ENCODE measurements around the gene MSL3B.

Gene MSL3B

DNA sequence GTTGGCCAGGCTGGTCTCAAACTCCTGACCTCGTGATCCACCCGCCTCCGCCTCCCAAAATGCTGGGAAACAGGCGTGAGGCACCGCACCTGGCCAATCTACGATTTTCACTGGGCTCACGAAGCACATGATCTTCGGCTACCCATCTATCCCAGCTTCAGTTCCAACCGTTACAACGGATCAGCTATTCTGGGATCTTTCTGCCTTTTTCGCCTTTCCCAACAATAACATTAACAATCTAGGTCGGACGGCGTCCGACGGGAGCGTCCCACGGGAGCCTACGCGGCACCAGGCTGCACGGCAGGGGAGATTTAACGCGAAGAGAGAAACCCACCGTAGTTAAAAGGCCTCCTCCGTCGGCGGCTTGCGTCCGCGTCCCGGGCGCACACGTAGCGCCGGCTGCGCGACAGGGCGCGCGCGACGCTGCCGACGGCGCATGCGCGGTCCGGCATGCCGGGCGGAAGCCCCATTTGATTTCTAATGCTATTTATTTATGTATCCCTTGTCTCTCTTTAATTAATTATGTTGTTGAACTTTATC is at the start of gene MSL3B:
TSS of gene MSL3B (minus strand) at position 394 of the 540 bp plus-strand sequence.
- ATAC-seq, result no peak
- TF ChIP-seq, protein P1, sequence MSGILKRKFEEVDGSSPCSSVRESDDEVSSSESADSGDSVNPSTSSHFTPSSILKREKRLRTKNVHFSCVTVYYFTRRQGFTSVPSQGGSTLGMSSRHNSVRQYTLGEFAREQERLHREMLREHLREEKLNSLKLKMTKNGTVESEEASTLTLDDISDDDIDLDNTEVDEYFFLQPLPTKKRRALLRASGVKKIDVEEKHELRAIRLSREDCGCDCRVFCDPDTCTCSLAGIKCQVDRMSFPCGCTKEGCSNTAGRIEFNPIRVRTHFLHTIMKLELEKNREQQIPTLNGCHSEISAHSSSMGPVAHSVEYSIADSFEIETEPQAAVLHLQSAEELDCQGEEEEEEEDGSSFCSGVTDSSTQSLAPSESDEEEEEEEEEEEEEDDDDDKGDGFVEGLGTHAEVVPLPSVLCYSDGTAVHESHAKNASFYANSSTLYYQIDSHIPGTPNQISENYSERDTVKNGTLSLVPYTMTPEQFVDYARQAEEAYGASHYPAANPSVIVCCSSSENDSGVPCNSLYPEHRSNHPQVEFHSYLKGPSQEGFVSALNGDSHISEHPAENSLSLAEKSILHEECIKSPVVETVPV (CRISPR knock-in tag; IDR thresholded peaks at IDR 0.05), result no peak
- TF ChIP-seq ZFP3 (CRISPR knock-in tag; IDR thresholded peaks at IDR 0.05), result no peak
- TF ChIP-seq ARNTL (CRISPR knock-in tag; IDR thresholded peaks at IDR 0.05; ENCODE audit: borderline replicate concordance, low read depth), result no peak
- TF ChIP-seq, protein P2, sequence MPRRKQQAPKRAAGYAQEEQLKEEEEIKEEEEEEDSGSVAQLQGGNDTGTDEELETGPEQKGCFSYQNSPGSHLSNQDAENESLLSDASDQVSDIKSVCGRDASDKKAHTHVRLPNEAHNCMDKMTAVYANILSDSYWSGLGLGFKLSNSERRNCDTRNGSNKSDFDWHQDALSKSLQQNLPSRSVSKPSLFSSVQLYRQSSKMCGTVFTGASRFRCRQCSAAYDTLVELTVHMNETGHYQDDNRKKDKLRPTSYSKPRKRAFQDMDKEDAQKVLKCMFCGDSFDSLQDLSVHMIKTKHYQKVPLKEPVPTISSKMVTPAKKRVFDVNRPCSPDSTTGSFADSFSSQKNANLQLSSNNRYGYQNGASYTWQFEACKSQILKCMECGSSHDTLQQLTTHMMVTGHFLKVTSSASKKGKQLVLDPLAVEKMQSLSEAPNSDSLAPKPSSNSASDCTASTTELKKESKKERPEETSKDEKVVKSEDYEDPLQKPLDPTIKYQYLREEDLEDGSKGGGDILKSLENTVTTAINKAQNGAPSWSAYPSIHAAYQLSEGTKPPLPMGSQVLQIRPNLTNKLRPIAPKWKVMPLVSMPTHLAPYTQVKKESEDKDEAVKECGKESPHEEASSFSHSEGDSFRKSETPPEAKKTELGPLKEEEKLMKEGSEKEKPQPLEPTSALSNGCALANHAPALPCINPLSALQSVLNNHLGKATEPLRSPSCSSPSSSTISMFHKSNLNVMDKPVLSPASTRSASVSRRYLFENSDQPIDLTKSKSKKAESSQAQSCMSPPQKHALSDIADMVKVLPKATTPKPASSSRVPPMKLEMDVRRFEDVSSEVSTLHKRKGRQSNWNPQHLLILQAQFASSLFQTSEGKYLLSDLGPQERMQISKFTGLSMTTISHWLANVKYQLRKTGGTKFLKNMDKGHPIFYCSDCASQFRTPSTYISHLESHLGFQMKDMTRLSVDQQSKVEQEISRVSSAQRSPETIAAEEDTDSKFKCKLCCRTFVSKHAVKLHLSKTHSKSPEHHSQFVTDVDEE (CRISPR knock-in tag; IDR thresholded peaks at IDR 0.05), result no peak
- TF ChIP-seq CSDC2 (CRISPR knock-in tag; IDR thresholded peaks at IDR 0.05), result no peak
- no peak for TF ChIP-seq BACH2 (CRISPR knock-in tag; IDR thresholded peaks at IDR 0.05; ENCODE audit: borderline replicate concordance)
- TF ChIP-seq ZNF8 (CRISPR knock-in tag; IDR thresholded peaks at IDR 0.05), result no peak
- TF ChIP-seq ZNF70 (CRISPR knock-in tag; IDR thresholded peaks at IDR 0.05), result no peak
- TF ChIP-seq, protein P3, sequence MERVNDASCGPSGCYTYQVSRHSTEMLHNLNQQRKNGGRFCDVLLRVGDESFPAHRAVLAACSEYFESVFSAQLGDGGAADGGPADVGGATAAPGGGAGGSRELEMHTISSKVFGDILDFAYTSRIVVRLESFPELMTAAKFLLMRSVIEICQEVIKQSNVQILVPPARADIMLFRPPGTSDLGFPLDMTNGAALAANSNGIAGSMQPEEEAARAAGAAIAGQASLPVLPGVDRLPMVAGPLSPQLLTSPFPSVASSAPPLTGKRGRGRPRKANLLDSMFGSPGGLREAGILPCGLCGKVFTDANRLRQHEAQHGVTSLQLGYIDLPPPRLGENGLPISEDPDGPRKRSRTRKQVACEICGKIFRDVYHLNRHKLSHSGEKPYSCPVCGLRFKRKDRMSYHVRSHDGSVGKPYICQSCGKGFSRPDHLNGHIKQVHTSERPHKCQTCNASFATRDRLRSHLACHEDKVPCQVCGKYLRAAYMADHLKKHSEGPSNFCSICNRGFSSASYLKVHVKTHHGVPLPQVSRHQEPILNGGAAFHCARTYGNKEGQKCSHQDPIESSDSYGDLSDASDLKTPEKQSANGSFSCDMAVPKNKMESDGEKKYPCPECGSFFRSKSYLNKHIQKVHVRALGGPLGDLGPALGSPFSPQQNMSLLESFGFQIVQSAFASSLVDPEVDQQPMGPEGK (CRISPR knock-in tag; IDR thresholded peaks at IDR 0.05; ENCODE audit: borderline replicate concordance), result no peak

DNA sequence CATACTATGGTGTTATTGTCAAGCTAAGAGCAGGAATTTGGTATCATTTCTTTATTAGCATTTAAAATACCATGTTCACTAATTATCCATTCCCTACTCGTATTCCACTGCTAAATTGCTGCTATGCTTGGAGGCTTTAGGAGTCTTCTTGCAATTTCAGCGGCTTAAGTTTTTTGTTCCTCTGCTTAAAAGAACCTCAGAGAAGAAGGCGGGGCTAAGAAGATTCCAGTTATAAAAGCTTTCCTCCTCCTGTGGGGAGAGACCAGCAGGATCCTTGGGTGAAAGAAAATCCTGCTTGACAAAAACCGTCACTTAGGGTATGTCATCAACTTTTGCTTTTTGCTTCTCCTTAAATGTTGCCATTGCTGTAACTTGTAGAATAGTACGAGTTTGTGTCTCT is 48.9 kb upstream of the MSL3B start, which contains the start of gene TRPM8:
TSS of gene TRPM8 (plus strand) at position 258 of the 400 bp plus-strand sequence. CDS start 9,165 bp downstream, outside the sequence.
- TF ChIP-seq PPARA (CRISPR knock-in tag; IDR thresholded peaks at IDR 0.05; ENCODE audit: borderline replicate concordance) (no peak), RARB (CRISPR knock-in tag; IDR thresholded peaks at IDR 0.05) (no peak), ZC3H10 (CRISPR knock-in tag; IDR thresholded peaks at IDR 0.05) (no peak), CSDC2 (CRISPR knock-in tag; IDR thresholded peaks at IDR 0.05) (no peak), ESRRG (CRISPR knock-in tag; IDR thresholded peaks at IDR 0.05) (no peak), ARNTL (CRISPR knock-in tag; IDR thresholded peaks at IDR 0.05; ENCODE audit: borderline replicate concordance, low read depth) (no peak), SNAI2 (CRISPR knock-in tag; IDR thresholded peaks at IDR 0.05) (no peak), ZFP30 (CRISPR knock-in tag; IDR thresholded peaks at IDR 0.05) (no peak), TOX (CRISPR knock-in tag; IDR thresholded peaks at IDR 0.05; ENCODE audit: borderline replicate concordance) (no peak), ZNF70 (CRISPR knock-in tag; IDR thresholded peaks at IDR 0.05) (no peak)
- TF ChIP-seq, protein P4, sequence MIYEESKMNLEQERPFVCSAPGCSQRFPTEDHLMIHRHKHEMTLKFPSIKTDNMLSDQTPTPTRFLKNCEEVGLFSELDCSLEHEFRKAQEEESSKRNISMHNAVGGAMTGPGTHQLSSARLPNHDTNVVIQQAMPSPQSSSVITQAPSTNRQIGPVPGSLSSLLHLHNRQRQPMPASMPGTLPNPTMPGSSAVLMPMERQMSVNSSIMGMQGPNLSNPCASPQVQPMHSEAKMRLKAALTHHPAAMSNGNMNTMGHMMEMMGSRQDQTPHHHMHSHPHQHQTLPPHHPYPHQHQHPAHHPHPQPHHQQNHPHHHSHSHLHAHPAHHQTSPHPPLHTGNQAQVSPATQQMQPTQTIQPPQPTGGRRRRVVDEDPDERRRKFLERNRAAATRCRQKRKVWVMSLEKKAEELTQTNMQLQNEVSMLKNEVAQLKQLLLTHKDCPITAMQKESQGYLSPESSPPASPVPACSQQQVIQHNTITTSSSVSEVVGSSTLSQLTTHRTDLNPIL (CRISPR knock-in tag; IDR thresholded peaks at IDR 0.05; ENCODE audit: low read depth), result no peak
- TF ChIP-seq, protein P1 (CRISPR knock-in tag; IDR thresholded peaks at IDR 0.05), result no peak
- TF ChIP-seq, protein P5, sequence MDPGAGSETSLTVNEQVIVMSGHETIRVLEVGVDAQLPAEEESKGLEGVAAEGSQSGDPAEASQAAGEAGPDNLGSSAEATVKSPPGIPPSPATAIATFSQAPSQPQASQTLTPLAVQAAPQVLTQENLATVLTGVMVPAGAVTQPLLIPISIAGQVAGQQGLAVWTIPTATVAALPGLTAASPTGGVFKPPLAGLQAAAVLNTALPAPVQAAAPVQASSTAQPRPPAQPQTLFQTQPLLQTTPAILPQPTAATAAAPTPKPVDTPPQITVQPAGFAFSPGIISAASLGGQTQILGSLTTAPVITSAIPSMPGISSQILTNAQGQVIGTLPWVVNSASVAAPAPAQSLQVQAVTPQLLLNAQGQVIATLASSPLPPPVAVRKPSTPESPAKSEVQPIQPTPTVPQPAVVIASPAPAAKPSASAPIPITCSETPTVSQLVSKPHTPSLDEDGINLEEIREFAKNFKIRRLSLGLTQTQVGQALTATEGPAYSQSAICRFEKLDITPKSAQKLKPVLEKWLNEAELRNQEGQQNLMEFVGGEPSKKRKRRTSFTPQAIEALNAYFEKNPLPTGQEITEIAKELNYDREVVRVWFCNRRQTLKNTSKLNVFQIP (CRISPR knock-in tag; IDR thresholded peaks at IDR 0.05; ENCODE audit: borderline replicate concordance, low read depth), result no peak
- TF ChIP-seq, protein P3 (CRISPR knock-in tag; IDR thresholded peaks at IDR 0.05; ENCODE audit: borderline replicate concordance), result no peak
- ATAC-seq, result no peak

Data from SK-N-SH treated with all-trans-retinoic acid at 6 μM for 48 hours (cell line).